Fibroblast of lung (primary cell): ENCODE data around the gene GGTLC2. TPM values are rescaled to one million over a fixed set of nuclear protein-coding genes. Genes with fewer than 3 reads are reported as not detected.

Experiments
- DNase-seq, 2 donors: peaks; one replicate each; pipeline versions ENCODE4 v3.0.0 to v3.0.0-alpha.2; 2010; ENCODE audit warnings: low read depth in 2 of 2
- H2AFZ ChIP-seq: 2 replicates; pipeline ENCODE4 v1.5.1; 2012; ENCODE audit warnings: low read length, control low read depth, inconsistent platforms
- H3K27ac ChIP-seq: 2 replicates; pipeline ENCODE4 v1.5.1; 2011; ENCODE audit warnings: low read length, control low read depth; ENCODE audit not compliant: insufficient read depth
- H3K27me3 ChIP-seq: 2 replicates; pipeline ENCODE4 v1.5.1; 2011; ENCODE audit warnings: mild to moderate bottlenecking, low read length; ENCODE audit not compliant: control insufficient read depth, insufficient read depth
- H3K36me3 ChIP-seq: 2 replicates; pipeline ENCODE4 v1.5.1; 2011; ENCODE audit warnings: low read length; ENCODE audit not compliant: control insufficient read depth, insufficient read depth
- H3K4me1 ChIP-seq: 2 replicates; pipeline ENCODE4 v1.5.1; 2011; ENCODE audit warnings: low read length; ENCODE audit not compliant: control insufficient read depth, insufficient read depth; ENCODE audit errors: extremely low read depth
- H3K4me2 ChIP-seq: 2 replicates; pipeline ENCODE4 v1.5.1; 2011; ENCODE audit warnings: low read length, control low read depth; ENCODE audit not compliant: insufficient read depth; ENCODE audit errors: extremely low read depth
- H3K4me3 ChIP-seq, 4 experiments: fragments of 200-600 bp in 1 of 4; sonication (generic) in 1 of 4; replicated peaks in 1 of 4; 2 replicates each; pipeline ENCODE4 v1.5.1; 2011 to 2016; ENCODE audit warnings: low read length in 4 of 4, low read depth in 3 of 4, mild to moderate bottlenecking in 3 of 4, control low read depth in 2 of 4, inconsistent platforms in 1 of 4, mixed read lengths in 1 of 4; ENCODE audit not compliant: insufficient read depth in 1 of 4; ENCODE audit errors: control extremely low read depth in 1 of 4
- H3K79me2 ChIP-seq: 2 replicates; pipeline ENCODE4 v1.5.1; 2012; ENCODE audit warnings: mild to moderate bottlenecking, low read length, inconsistent platforms; ENCODE audit not compliant: control insufficient read depth, insufficient read depth
- H3K9ac ChIP-seq: 2 replicates; pipeline ENCODE4 v1.5.1; 2011; ENCODE audit warnings: mild to moderate bottlenecking, low read length, control low read depth; ENCODE audit not compliant: insufficient read depth
- H3K9me3 ChIP-seq: 2 replicates; pipeline ENCODE4 v1.5.1; 2012; ENCODE audit warnings: low read depth, low read length; ENCODE audit not compliant: control insufficient read depth, insufficient read depth
- H4K20me1 ChIP-seq: 2 replicates; pipeline ENCODE4 v1.5.1; 2011; ENCODE audit warnings: low read length; ENCODE audit not compliant: control insufficient read depth, insufficient read depth; ENCODE audit errors: extremely low read depth
- EZH2 ChIP-seq: IDR thresholded peaks from 2 replicates; pipeline ENCODE4 v1.5.1; 2012; ENCODE audit warnings: low read length, control low read depth, mild to moderate bottlenecking; ENCODE audit errors: missing control alignments
- polyA plus RNA-seq, 2 donors: library from polyadenylated mRNA; depleted of rRNA in 1 of 2; stranded (reverse) in 1 of 2; unstranded in 1 of 2; fragments of >200 nt; gene quantifications; 2 replicates each; pipeline ENCODE4 v1.2.1, GENCODE V29; 2011 to 2012; ENCODE audit warnings: missing spikeins in 1 of 2
- total RNA-seq: library from RNA; depleted of rRNA; stranded (reverse); fragments of >200 nt; gene quantifications from 2 replicates; pipeline ENCODE4 v1.2.1, GENCODE V29; 2014
- TF ChIP-seq, protein P1 (sequence below), 2 donors: IDR thresholded peaks in 1 of 2; conservative IDR thresholded peaks in 1 of 2; 1 replicate in 1 of 2; 2 replicates in 1 of 2; pipeline ENCODE4 v1.5.1; 2011 to 2012; ENCODE audit warnings: low read length in 2 of 2, control low read depth in 1 of 2, inconsistent platforms in 1 of 2, low read depth in 1 of 2, mild to moderate bottlenecking in 1 of 2

GGTLC2 gene
- total and polyA plus RNA-seq, 2 donors (not counting 1 experiment from before 2014, with no cell fraction given) = not detected

DNA sequence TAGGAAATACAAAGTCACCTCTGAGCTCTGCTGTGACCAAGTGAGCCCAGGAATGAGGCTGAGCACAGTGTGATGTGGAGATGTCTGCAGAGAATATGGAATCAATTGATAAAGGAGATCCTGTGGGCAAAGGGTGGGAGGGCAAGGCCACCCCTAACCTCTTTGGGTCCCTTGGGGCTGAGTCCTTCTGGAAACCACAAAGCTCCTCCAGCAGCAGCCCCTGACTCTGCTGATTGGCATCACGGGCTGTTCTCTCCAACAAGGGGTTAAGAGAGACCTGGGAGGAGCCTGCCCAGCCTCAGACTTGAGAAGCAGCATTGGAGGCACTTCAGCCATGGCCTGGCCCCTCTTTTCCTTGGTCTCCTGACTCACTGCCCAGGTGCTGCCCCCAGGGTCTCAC lies 49.7 kb downstream of the GGTLC2 start:
- Histone ChIP-seq H3K27ac (no peak overlapping the region), H3K79me2 (no peaks in the 10 kb centered on the region), H2AFZ (no peak overlapping the region), H3K9me3 (no peaks in the 10 kb centered on the region), H4K20me1 (no peaks in the 10 kb centered on the region), H3K4me3 (no peak overlapping the region), H3K4me1 (no peaks in the 10 kb centered on the region), H3K36me3 (no peaks in the 10 kb centered on the region), H3K4me2 (no peak overlapping the region), H3K9ac (no peak overlapping the region), H3K27me3 (no peaks in the 10 kb centered on the region)
- no peak for DNase-seq
- TF ChIP-seq, protein P1, sequence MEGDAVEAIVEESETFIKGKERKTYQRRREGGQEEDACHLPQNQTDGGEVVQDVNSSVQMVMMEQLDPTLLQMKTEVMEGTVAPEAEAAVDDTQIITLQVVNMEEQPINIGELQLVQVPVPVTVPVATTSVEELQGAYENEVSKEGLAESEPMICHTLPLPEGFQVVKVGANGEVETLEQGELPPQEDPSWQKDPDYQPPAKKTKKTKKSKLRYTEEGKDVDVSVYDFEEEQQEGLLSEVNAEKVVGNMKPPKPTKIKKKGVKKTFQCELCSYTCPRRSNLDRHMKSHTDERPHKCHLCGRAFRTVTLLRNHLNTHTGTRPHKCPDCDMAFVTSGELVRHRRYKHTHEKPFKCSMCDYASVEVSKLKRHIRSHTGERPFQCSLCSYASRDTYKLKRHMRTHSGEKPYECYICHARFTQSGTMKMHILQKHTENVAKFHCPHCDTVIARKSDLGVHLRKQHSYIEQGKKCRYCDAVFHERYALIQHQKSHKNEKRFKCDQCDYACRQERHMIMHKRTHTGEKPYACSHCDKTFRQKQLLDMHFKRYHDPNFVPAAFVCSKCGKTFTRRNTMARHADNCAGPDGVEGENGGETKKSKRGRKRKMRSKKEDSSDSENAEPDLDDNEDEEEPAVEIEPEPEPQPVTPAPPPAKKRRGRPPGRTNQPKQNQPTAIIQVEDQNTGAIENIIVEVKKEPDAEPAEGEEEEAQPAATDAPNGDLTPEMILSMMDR (conservative IDR thresholded peaks at IDR 0.05 in 1 of 2, IDR thresholded peaks at IDR 0.05 in 1 of 2; ENCODE audit: low read depth in 1 of 2, low read length in 2 of 2) = no peak
- TF ChIP-seq EZH2 = no peak

DNA sequence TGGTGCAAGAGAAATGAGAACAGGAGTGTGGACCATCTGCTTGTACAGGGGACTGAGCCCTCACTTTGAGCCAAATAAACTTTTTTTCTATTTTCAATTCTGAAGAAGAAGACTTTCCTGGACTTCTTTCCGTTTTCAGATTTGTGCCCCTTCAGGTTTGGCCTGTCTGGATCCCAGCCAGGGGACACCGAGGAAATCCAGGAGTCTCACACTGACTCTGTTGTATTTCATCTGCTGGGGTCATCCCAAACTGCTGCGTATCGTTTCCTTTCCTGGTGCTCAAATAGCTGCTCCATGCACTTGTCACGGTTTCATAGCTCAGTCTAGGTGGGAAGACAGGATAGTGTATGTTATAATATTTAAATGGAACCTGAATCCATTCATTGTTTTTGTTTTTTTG lies 51.7 kb downstream of the GGTLC2 start:
- no peak overlapping the region for H3K4me2 ChIP-seq
- TF ChIP-seq EZH2 = no peak
- TF ChIP-seq, protein P1 (conservative IDR thresholded peaks at IDR 0.05 in 1 of 2, IDR thresholded peaks at IDR 0.05 in 1 of 2; ENCODE audit: low read depth in 1 of 2, low read length in 2 of 2) = no peak
- H3K79me2 ChIP-seq = no peaks in the 10 kb centered on the region
- no peaks in the 10 kb centered on the region for H3K9me3 ChIP-seq
- H2AFZ ChIP-seq = no peak overlapping the region
- no peak for DNase-seq
- H3K36me3 ChIP-seq = no peaks in the 10 kb centered on the region
- no peak overlapping the region for H3K4me3 ChIP-seq
- no peaks in the 10 kb centered on the region for H3K27me3 ChIP-seq
- no peak overlapping the region for H3K27ac ChIP-seq
- no peaks in the 10 kb centered on the region for H4K20me1 ChIP-seq
- no peaks in the 10 kb centered on the region for H3K4me1 ChIP-seq
- no peak overlapping the region for H3K9ac ChIP-seq

Other genes with a start within 250 kb of the GGTLC2 start
- 0.33 and 0.77 TPM in 2 replicates for gene ZNF280B, start 135.9 kb upstream of the GGTLC2 start, total RNA-seq
- gene ZNF280B, start 135.9 kb upstream of the GGTLC2 start, polyA plus RNA-seq = 0.81 and 0.90 TPM in 2 replicates
- gene ZNF280A, start 124.3 kb upstream of the GGTLC2 start, total RNA-seq = not detected in 2 replicates
- gene ZNF280A, start 124.3 kb upstream of the GGTLC2 start, polyA plus RNA-seq = not detected in 2 replicates
- gene PRAME, start 85.3 kb upstream of the GGTLC2 start, total RNA-seq = under 0.01 TPM in 1 of 2 replicates, not detected in the other
- 0.16 and 0.20 TPM in 2 replicates for gene PRAME, start 85.3 kb upstream of the GGTLC2 start, polyA plus RNA-seq
- gene IGLL5, start 243.2 kb downstream of the GGTLC2 start, total RNA-seq = not detected in 2 replicates
- not detected in 2 replicates for gene IGLL5, start 243.2 kb downstream of the GGTLC2 start, polyA plus RNA-seq